ENCODE results near the gene FLT1. TPM values are rescaled to one million over a fixed set of nuclear protein-coding genes. Genes with fewer than 3 reads are reported as not detected.

The FLT1 gene
- total and polyA plus RNA-seq, 12 donors, result 15.2 to 76.3 (median 44.5) TPM

GRCh38 chr13:28488376-28489005 lies 6.4 kb downstream of the FLT1 start:
- Histone ChIP-seq H3K27me3 (peaks cover 0 to 61% (median 37%) of the 10 kb centered on the region in 7 donors), H3K36me3 (peaks cover 0 to 21% (median 0%) of the 10 kb centered on the region in 9 donors), H3K27ac (peak overlapping the region in 2 of 10 donors; percentile 9 to 54), H3K9me3 (no peaks in the 10 kb centered on the region), H3K4me1 (peaks cover 3 to 86% (median 49%) of the 10 kb centered on the region in 9 donors), H3K4me3 (peak overlapping the region in 3 of 10 donors; percentile 3 to 83 (median 62))
- TF ChIP-seq CTCF (IDR thresholded peaks at IDR 0.05), result no peak
- intact Hi-C loops (cut with DNase I), result loop anchor here in 1 of 10 donors (5.0 kb wide), 1 partner anchor 161 kb away; no protein-coding TSS in a partner anchor
- DNase-seq, result no peak
- WGBS, 2 donors, result 64 to 71% methylated on average over 9 of the region's 9 CpGs
- ATAC-seq, result peak in 5 of 8 donors; percentile 17 to 45 (median 33)

GRCh38 chr13:28485996-28486543 lies 8.9 kb downstream of the FLT1 start:
- intact Hi-C loops (cut with DNase I), result loop anchor here in 1 of 10 donors (5.0 kb wide), 1 partner anchor 159 kb away; no protein-coding TSS in a partner anchor

GRCh38 chr13:28485551-28485950 lies 9.4 kb downstream of the FLT1 start:
- TF ChIP-seq CTCF (IDR thresholded peaks at IDR 0.05), result no peak
- 91 to 92% methylated on average over 7 of the region's 7 CpGs for WGBS, 2 donors
- H3K4me3 ChIP-seq, result no peak overlapping the region
- ATAC-seq (no peak), DNase-seq (no peak)
- H3K9me3 ChIP-seq, result no peaks in the 10 kb centered on the region
- intact Hi-C loops (cut with DNase I), result loop anchor here in 1 of 10 donors (5.0 kb wide), 1 partner anchor 158 kb away; no protein-coding TSS in a partner anchor
- no peak overlapping the region for H3K27ac ChIP-seq
- H3K27me3 ChIP-seq, result peaks cover 0 to 38% (median 9%) of the 10 kb centered on the region in 7 donors
- peaks cover 3 to 89% (median 45%) of the 10 kb centered on the region in 9 donors for H3K4me1 ChIP-seq
- H3K36me3 ChIP-seq, result peaks cover 0 to 28% (median 0%) of the 10 kb centered on the region in 9 donors

More at GRCh38 chr13:28485996-28486543, 8.9 kb downstream of the FLT1 start:
- Histone ChIP-seq H3K27me3 (peaks cover 0 to 44% (median 12%) of the 10 kb centered on the region in 7 donors), H3K4me3 (no peak overlapping the region), H3K27ac (peak overlapping the region in 1 of 10 donors; percentile 46), H3K36me3 (peaks cover 0 to 28% (median 0%) of the 10 kb centered on the region in 9 donors), H3K9me3 (no peaks in the 10 kb centered on the region), H3K4me1 (peaks cover 3 to 89% (median 47%) of the 10 kb centered on the region in 9 donors)
- 71 to 83% methylated on average over 10 of the region's 10 CpGs for WGBS, 2 donors
- DNase-seq, result no peak
- ATAC-seq, result no peak
- TF ChIP-seq CTCF (IDR thresholded peaks at IDR 0.05), result no peak

GRCh38 chr13:28485097-28485496 lies 9.8 kb downstream of the FLT1 start:
- TF ChIP-seq CTCF (IDR thresholded peaks at IDR 0.05), result no peak
- peaks cover 0 to 28% (median 0%) of the 10 kb centered on the region in 9 donors for H3K36me3 ChIP-seq
- no peak overlapping the region for H3K4me3 ChIP-seq
- H3K27ac ChIP-seq, result no peak overlapping the region
- DNase-seq (no peak), ATAC-seq (no peak)
- peaks cover 0 to 34% (median 6%) of the 10 kb centered on the region in 7 donors for H3K27me3 ChIP-seq
- H3K9me3 ChIP-seq, result no peaks in the 10 kb centered on the region
- H3K4me1 ChIP-seq, result peaks cover 3 to 91% (median 43%) of the 10 kb centered on the region in 9 donors
- 83 to 90% methylated on average over 1 of the region's 1 CpG for WGBS, 2 donors
- intact Hi-C loops (cut with DNase I), result loop anchor here in 1 of 10 donors (5.0 kb wide), 1 partner anchor 158 kb away; no protein-coding TSS in a partner anchor
